ENCODE results near the gene RAC3.

Gene RAC3

GRCh38 chr17:82012261-82012639, 19.2 kb upstream of the RAC3 start:
- no peak for DNase-seq (ENCODE audit: low read depth in 2 of 2, low spot score in 1 of 2)

GRCh38 chr17:82012640-82013295, 18.7 kb upstream of the RAC3 start:
- DNase-seq (ENCODE audit: low read depth in 2 of 2, low spot score in 1 of 2), result no peak

- DNase-seq (ENCODE audit: low read depth in 2 of 2, low spot score in 1 of 2), result no peak
Measured at GRCh38 chr17:82013341-82013740, 18.1 kb upstream of the RAC3 start.

- no peak for DNase-seq (ENCODE audit: low read depth in 2 of 2, low spot score in 1 of 2)
Measured at GRCh38 chr17:82013772-82014321, 17.6 kb upstream of the RAC3 start.

GRCh38 chr17:82014432-82014831, 17.0 kb upstream of the RAC3 start:
- no peak for DNase-seq (ENCODE audit: low read depth in 2 of 2, low spot score in 1 of 2)

GRCh38 chr17:82014971-82015310, 16.5 kb upstream of the RAC3 start:
- no peak for DNase-seq (ENCODE audit: low read depth in 2 of 2, low spot score in 1 of 2)

- DNase-seq (ENCODE audit: low read depth in 2 of 2, low spot score in 1 of 2), result no peak
Measured at GRCh38 chr17:82015311-82015971, 16.0 kb upstream of the RAC3 start.

GRCh38 chr17:82016061-82016874, 15.2 kb upstream of the RAC3 start:
- DNase-seq (ENCODE audit: low read depth in 2 of 2, low spot score in 1 of 2), result no peak

GRCh38 chr17:82016875-82017459, 14.5 kb upstream of the RAC3 start:
- DNase-seq (ENCODE audit: low read depth in 2 of 2, low spot score in 1 of 2), result no peak

- no peak for DNase-seq (ENCODE audit: low read depth in 2 of 2, low spot score in 1 of 2)
Measured at GRCh38 chr17:82017612-82018151, 13.8 kb upstream of the RAC3 start.

GRCh38 chr17:82018152-82018988, 13.1 kb upstream of the RAC3 start:
- no peak for DNase-seq (ENCODE audit: low read depth in 2 of 2, low spot score in 1 of 2)

GRCh38 chr17:82018989-82019689, 12.3 kb upstream of the RAC3 start:
- no peak for DNase-seq (ENCODE audit: low read depth in 2 of 2, low spot score in 1 of 2)

GRCh38 chr17:82019690-82020571, 11.5 kb upstream of the RAC3 start:
- DNase-seq (ENCODE audit: low read depth in 2 of 2, low spot score in 1 of 2), result peak in 1 of 2 donors; percentile 29

- DNase-seq (ENCODE audit: low read depth in 2 of 2, low spot score in 1 of 2), result no peak
Measured at GRCh38 chr17:82020572-82021106, 10.8 kb upstream of the RAC3 start.

- DNase-seq (ENCODE audit: low read depth in 2 of 2, low spot score in 1 of 2), result no peak
Measured at GRCh38 chr17:82021107-82021899, 10.2 kb upstream of the RAC3 start.

- no peak for DNase-seq (ENCODE audit: low read depth in 2 of 2, low spot score in 1 of 2)
Measured at GRCh38 chr17:82021900-82022309, 9.6 kb upstream of the RAC3 start.

- DNase-seq (ENCODE audit: low read depth in 2 of 2, low spot score in 1 of 2), result no peak
Measured at GRCh38 chr17:82022310-82022980, 9.0 kb upstream of the RAC3 start, which contains the start of gene CENPX. Gene CENPX, minus strand, starts transcription at chr17:82022878. Its CDS starts 17 bp downstream, at chr17:82022861.
